NCI-H2081 (cell line): ENCODE data around the gene RDH16.
A peak's percentile ranks its signal among the peaks of the same experiment; 100 is the strongest.
"Not testable (repeated sequence)": the region's sequence is repeated elsewhere in the genome, so short reads cannot be mapped to it uniquely, and the experiment has no call there.

ENCODE experiments used
- DNase-seq, 2 experiments: peaks; one replicate each; lab custom pipeline; 2025; lab: John Stamatoyannopoulos, UW

Gene RDH16

DNA sequence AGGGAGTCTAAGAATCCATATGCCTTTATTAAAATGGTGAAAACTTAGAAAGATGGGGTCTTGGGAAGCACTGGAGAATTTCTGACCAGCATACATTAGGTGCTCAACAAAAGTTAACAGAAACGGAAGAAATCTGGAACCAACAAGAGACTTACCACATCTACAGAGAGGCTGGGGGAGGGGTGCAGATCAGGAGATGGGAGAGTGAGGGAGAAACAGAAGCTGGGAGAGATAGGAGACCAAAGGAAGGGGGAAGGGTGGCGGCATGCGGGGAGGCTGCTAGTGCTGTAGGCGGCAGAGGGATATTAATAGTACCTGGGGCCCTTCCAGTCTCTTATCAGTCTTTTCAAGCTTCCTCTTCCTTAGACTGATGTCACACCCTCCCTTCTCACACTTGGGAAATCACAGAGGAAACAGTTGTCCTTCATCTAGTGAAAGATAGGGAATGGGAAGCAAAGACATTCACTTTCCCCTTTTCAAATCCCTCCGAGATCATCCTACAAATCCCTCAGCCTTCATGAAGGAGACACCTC lies 30.9 kb upstream of the RDH16 start:
- DNase-seq, result no peak

DNA sequence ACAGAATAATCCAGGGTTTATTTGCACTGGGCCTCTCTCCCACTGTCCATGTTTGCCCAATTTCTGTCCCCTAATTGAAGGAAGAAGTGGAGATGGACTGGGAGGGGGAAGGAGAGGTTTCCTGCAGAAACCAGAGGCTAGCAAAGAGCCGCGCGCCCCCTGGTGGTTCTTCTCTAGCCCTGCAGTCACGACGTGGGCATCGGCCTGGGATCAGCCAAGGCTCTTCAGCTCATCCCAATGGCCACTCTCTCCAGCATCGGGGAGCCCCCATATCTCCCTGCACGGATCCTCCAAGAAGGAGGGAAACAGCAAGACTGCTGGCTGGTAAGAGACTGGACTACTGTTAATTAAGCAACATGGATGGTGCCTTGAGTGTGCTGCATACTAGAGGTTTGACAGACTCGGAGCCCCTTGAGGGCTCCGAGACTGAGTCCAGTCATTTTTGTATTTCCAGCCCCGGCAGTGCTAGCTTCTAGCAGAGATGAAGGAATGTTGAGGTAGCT lies 30.2 kb upstream of the RDH16 start:
- peak; percentile 71 to 72 for DNase-seq

DNA sequence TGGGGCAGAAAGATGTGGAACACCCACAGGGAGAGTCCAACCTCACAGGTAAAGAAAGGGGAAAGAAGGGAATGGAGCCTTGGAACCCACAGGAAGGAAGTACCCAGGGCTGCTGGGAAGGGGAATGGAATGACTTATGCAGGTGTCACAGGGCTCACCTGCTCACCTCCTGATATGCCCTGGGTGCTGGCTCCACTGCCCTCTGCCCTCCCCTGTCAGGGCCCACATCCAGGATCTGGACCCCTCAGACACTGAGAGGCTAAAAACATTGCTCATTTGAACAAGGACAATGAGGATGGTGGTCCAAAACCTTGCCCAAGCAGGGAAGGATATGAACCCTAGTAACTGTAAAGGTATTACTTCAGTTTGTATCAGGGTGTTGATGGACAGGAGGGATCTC lies 29.6 kb upstream of the RDH16 start:
- DNase-seq, result no peak

DNA sequence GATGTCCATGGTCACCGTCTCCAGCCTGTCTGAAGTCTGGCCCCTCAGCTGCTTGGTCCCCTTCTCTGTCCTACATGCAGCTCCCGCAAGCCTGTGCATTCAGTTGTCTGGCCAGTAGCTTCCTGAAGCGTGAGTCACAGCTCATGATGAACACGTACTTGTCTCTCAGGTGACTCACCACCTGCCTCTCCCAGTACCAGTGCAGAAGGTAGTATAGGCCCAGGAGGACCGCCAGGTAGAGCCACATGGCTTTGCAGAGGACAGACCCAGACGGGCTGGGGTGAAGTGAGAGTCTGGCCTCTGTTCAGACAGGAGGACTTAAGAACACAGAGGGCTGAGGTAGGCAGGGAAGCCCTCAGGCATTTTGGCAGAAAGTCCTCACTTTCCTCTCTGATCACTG lies 28.3 kb upstream of the RDH16 start:
- DNase-seq, result not testable (repeated sequence)

DNA sequence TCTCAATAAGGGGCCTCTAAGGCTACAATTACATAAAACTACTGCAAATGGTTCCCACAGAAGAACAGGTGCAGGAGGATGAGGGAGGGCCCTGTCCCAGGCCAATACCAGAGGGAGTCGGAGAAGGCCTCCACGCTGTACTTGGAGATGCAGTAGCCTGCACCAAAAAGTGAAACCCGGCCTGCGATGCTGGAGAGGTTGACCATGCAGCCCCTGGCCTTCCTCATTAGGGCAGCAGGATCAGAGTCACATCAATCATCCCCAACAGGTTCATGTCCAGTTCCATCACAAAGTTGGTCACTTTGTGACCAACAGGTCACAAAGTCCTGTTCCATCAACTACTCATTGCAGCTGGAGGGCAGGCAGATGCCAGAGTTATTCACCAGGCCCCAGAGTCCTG lies 26.0 kb upstream of the RDH16 start:
- no peak for DNase-seq

DNA sequence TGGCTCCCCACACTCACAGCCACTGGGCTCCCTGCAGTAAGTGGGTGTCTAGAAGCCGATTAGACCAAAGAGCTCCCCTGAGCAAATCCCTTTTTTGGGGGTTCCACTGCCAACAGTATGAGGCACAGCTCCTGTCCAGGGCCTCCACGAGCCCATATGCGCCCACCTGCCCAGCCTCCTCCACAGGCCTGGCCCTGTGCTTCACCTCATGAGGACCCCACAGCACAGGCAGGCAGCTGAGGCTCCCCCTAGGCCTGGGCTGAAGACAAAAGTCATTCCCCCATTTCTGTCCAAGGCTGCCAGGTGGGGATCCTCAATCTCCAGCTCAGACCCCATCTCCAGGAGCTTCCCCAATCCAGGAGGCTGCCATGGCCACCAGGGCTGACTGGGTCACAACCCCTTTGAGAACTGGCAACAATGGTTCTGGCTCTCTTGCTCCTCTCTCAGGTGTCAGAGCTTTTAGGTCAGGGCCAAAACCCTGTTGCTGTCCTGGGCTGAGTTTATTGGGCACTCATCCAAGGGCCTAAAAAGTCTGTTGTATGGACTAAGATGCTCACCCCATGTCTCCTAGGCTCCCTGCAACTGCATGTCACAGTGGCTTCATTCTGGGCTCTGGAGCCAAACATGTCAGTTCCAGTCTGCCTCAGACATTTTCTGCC lies 25.3 kb upstream of the RDH16 start:
- DNase-seq, result not testable (repeated sequence)

DNA sequence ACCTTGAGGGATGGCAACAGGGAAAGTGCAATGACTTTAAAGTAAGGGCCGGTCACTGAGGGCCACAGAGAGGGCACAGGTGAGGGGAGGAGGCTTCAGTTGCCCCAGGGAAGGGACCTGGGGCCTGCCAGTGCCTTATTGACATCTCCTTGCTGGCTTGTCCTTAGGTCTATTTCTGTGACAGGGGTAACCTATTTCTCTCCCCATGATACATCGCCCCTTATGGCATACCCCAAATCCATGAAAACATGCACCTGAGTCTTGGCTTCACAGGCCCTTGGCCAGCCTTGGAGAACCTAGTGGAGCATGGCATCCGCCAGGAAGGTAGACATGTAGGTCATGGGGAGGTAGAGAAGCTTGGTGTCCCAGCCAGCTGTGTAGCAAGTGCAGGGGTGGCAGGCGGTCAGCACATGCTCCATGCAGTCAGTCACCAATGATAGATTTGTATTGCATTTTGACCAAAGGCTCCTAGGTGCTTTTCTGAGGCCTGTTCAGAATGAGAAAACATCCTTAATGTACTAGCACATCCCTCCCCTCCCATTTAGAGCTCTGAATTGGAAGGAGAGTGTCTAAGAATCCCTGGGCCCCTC lies 23.6 kb upstream of the RDH16 start:
- DNase-seq, result no peak

DNA sequence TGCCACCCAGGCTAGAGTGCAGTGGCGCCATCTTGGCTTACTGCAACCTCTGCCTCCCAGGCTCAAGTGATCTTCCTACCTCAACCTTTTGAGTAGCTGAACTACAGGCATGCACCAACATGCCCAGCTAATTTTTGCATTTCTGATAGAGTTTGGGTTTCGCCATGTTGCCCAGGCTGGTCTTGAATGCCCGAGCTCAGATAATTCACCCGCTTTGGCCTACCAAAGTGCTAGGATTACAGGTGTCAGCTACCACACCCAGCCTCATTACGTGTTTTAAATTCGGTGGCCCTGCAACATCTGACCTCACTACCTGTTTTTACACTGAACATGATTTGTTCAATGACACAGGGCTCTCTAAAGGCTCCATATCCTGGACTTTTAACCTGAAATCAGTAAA lies 22.9 kb upstream of the RDH16 start:
- no peak for DNase-seq

DNA sequence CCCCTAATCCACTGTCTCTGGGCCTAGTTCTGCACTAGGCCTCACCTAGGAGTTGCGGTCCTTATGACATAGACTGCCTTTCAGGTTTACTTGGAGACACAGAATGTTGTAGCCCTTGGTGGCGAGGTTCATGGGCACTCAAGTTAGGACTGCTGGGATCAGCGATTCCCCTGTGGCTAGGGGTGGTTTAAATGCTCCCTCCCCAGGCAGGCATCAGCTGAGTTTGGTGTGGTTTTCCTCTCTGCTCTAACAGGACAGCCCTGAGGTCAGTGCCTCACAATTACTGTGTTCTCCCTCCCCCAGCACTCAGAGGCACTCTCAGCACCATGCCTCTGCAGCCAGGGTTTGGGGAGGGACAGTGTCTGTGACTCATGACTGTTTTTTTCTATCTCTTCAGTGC lies 22.2 kb upstream of the RDH16 start:
- DNase-seq, result no peak

DNA sequence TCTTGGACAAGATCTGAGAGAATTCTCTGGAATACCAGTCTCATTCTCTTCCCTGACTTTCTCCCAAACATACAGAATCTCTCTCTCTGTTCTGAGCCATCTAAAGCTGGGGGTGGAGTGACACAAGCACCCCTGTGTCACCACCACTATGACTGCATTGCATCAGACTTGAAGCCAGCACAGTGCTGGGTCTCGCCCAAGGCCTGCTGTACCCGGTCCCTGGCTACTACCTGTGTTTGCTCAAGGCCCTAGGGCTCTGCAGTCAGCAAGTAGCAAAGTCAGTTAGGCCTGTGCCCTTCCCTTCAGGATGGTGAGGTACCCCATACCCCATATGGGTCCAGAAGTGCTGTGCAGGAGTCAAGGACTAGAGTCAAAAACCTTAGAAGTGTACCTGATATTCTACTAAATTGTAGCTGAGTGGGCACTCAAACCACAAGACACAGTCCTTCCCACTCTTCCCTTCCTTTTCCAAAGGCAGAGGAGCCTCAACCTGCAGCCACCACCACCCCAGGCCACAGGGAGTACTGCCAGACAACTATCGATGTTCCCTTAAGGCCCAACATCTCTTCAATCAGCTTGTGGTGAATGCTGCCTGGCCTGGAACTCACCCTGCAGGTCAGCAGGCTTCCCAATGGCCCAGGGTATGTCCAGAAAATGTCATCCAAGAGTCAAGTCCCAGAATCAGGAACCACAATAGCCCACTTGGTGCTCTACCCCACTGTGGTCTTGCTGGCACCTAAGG lies 21.2 kb upstream of the RDH16 start:
- no peak for DNase-seq

DNA sequence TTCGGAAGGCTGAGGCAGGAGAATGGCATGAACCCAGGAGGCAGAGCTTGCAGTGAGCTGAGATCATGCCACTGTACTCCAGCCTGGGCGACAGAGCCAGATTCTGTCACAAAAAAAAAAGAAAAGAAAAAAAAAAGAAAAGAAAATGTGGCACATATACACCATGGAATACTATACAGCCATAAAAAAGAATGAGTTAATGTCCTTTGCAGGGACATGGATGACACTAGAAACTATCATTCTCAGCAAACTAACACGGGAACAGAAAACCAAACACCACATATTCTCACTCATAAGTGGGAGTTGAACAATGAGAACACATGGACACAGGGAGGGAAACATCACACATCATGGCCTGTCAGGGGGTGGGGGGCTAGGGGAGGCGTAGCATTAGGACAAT lies 20.0 kb upstream of the RDH16 start:
- DNase-seq, result not testable (repeated sequence)

DNA sequence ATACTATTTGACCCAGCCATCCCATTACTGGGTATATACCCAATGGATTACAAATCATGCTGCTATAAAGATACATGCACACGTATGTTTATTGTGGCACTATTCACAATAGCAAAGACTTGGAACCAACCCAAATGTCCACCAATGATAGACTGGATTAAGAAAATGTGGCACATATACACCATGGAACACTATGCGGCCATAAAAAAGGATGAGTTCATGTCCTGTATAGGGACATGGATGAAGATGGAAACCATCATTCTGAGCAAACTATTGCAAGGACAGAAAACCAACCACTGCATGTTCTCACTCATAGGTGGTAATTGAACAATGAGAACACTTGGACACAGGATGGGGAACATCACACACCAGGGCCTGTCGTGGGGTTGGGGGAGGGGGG lies 16.8 kb upstream of the RDH16 start:
- DNase-seq, result not testable (repeated sequence)

DNA sequence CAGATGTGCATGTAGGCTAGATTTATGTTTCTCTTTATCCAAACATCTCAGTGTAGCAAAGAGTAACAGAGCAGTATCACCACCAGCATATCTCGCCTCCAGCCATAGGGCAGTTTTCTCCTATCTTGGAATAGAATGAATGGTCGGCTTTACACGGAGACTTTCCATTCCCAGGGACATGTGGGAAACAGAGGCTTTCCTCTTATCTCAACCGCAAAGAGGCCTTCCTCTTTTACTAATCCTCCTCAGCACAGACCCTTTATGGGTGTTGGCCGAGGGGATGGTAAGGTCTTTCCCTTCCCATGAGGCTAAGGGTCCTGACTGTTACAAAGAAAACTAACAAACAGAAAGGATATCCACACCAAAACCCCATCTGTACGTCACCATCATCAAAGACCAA lies 11.5 kb upstream of the RDH16 start:
- not testable (repeated sequence) for DNase-seq

DNA sequence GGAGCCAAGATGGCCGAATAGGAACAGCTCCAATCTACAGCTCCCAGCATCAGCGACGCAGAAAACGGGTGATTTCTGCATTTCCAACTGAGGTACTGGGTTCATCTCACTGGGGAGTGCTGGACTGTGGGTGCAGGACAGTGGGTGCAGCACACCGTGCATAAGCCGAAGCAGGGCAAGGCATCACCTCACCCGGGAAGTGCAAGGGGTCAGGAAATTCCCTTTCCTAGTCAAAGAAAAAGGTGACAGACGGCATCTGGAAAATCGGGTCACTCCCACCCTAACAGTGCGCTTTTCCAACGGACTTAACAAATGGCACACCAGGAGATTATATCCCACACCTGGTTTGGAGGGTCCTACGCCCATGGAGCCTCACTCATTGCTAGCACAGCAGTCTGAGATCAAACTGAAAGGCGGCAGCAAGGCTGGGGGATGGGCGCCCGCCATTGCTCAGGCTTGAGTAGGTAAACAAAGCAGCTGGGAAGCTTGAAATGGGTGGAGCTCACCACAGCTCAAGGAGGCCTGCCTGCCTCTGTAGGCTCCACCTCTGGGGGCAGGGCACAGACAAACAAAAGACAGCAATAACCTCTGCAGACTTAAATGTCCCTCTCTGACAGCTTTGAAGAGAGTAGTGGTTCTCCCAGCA lies 8.7 kb upstream of the RDH16 start:
- DNase-seq, result not testable (repeated sequence)

DNA sequence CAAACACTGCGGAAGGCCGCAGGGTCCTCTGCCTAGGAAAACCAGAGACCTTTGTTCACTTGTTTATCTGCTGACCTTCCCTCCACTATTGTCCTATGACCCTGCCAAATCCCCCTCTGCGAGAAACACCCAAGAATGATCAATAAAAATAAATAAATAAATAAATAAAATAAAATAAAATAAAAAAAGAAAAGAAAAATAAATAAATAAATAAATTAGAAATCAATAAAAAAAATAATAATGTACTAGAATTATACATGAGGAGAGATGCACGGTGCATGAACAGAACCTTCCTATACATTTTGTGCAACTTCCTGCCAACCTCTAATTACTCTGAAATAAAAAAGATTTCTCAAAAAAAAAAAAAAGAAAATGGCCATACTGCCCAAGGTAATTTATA lies 7.7 kb upstream of the RDH16 start:
- DNase-seq, result not testable (repeated sequence)

DNA sequence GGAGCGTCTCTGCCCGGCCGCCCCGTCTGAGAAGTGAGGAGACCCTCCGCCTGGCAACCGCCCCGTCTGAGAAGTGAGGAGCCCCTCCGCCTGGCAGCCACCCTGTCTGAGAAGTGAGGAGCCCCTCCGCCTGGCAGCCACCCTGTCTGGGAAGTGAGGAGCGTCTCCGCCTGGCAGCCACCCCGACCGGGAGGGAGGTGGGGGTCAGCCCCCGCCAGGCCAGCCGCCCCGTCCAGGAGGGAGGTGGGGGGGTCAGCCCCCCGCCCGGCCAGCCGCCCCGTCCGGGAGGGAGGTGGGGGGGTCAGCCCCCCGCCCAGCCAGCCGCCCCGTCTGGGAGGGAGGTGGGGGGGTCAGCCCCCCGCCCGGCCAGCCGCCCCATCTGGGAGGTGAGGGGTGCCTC lies 6.1 kb upstream of the RDH16 start:
- DNase-seq, result not testable (repeated sequence)

DNA sequence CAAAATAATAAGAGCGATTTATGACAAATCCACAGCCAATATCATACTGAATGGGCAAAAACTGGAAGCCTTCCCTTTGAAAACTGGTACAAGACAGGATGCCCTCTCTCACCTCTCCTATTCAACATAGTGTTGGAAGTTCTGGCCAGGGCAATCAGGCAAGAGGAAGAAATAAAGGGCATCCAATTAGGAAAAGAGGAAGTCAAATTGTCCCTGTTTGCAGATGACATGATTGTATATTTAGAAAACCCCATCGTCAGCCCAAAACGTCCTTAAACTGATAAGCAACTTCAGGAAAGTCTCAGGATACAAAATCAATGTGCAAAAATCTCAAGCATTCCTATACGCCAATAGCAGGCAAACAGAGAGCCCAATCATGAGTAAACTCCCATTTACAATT lies 4.8 kb upstream of the RDH16 start:
- DNase-seq, result not testable (repeated sequence)

DNA sequence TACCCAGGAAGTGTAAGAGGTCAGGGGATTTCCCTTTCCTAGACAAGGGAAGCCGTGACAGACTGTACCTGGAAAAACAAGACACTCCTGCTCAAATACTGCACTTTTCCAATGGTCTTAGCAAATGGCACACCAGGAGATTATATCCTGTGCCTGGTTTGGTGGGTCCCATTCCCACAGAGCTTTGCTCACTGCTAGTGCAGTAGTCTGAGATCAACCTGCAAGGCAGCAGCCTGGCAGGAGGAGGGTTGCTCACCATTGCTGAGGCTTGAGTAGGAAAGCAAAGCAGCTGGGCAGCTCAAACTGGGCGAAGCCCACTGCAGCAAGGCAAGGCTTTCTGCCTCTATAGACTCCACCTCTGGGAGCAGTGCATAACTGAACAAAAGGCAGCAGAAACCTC lies 1.0 kb upstream of the RDH16 start:
- DNase-seq, result no peak

DNA sequence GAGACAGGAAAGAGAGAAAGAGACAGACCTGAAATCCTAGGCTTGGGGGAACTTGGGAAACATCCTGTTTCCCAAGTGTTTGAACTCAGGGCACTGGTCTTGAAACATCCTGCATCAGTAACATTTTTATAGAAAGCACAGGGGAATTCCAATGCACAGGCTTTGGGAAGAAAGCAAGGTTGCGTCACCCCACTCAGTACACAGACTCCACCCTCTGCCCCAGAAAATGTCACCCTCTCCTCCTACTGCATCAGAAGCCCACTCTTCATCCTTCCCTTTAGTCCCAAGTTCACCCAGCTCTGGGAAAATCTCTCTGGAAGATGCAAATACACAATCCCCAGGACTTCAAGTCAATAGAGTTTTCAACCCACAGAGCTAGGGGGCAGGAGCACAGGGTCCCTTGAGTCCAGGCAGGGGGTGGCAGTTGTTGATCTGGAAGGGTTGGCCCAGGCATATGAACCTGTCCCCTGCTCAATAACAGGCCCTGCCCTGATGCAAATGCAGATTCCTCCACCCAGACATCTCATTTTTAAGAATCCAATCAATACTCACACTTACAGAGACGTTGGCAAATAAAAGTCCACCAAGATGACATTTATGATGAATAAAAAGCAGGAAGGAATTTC lies 1.7 kb downstream of the RDH16 start:
- DNase-seq, result no peak

DNA sequence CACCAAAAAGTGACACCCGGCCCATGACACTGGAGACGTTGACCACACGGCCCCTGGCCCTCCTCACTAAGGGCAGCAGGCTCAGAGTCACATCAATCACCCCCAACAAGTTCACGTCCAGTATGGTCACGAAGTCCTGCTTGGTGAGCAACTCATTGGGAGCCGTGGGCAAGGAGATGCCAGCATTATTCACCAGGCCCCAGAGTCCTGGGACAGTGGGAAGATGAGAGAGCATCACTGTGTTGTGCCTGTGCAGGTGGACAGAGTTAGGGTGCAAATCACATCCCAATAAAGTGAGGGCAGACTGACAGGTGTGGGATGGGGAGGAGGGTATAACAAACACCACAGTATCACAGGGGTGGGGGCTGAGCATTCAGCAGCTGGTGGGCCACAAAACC lies 2.5 kb downstream of the RDH16 start:
- no peak for DNase-seq

DNA sequence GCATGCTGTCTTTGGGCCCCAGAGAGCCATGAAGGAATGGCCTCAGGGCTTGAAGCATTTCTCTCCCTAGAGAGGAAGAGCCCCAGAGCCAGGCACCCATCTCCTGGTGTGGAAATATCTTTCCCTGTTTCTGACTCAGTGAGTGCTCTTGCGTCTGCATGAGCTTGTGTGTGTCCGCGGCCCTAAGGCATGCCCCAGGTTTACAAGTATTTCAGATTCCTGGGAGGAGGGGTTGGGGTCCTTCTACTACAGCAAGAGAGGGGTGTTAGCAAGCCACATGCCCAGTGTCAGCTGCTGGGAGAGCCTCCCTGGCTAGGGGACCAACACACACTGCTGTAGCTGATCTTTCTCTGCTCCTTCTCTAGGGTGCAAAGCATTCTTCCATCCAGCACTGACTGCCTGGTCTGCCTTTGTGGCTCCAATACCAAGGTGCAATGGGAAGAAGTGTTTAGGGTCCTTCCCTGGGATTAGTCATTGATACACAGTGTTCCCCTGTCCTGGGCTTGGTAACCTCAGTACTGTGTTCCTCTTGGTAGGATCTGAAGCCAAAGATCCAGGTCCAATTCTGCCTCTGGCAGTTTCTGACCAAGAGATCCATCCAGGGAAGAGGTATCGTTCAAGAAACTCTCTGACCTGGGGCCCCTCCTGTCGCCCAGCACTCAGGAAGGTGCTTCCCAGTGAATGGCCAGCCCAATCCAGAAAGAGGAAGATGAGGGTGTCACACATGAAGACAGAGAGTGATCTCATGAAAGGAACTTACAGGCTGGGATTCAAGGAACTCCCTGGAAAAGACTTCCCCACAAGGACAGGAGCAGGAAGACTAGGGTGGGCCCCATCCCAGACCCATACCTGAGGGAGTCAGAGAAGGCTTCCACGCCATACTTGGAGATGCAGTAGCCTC lies 3.1 kb downstream of the RDH16 start:
- no peak for DNase-seq
